OCI-LY1 (cell line): ENCODE measurements around the gene CPSF4L.

ENCODE experiments used
- H2AFZ ChIP-seq: fragments of 200-600 bp; sonication (generic), shearing (Covaris generic); 2 replicates; pipeline ENCODE4 v1.6.0; 2014; ENCODE audit warnings: antibody characterized with exemption, mild to moderate bottlenecking, low read length
- H3F3A ChIP-seq: fragments of 200-600 bp; sonication (generic), shearing (Covaris generic); 2 replicates; pipeline ENCODE4 v1.6.0; 2014; ENCODE audit warnings: mild to moderate bottlenecking, antibody characterized with exemption, low read length, moderate library complexity; ENCODE audit not compliant: insufficient read depth
- H3K27ac ChIP-seq: fragments of 200-600 bp; sonication (generic); 2 replicates; pipeline ENCODE4 v1.5.1; 2014; ENCODE audit warnings: low read length, mixed run types, mild to moderate bottlenecking, low read depth; ENCODE audit not compliant: poor library complexity, severe bottlenecking
- H3K27me3 ChIP-seq: fragments of 200-600 bp; sonication (generic); 2 replicates; pipeline ENCODE4 v1.6.0; 2014; ENCODE audit warnings: antibody characterized with exemption, mild to moderate bottlenecking, low read length, moderate library complexity; ENCODE audit not compliant: insufficient read depth
- H3K36me3 ChIP-seq: fragments of 200-600 bp; sonication (generic); 2 replicates; pipeline ENCODE4 v1.6.1; 2014; ENCODE audit warnings: mild to moderate bottlenecking, antibody characterized with exemption, low read length, moderate library complexity, mixed read lengths; ENCODE audit not compliant: insufficient read depth
- H3K4me1 ChIP-seq: fragments of 200-600 bp; sonication (generic); 2 replicates; pipeline ENCODE4 v1.5.1; 2014; ENCODE audit warnings: mild to moderate bottlenecking, low read length, moderate library complexity; ENCODE audit not compliant: insufficient read depth, severe bottlenecking
- H3K4me2 ChIP-seq: fragments of 200-600 bp; sonication (generic), shearing (Covaris generic); 2 replicates; pipeline ENCODE4 v1.6.1; 2014; ENCODE audit warnings: low read length
- H3K4me3 ChIP-seq: fragments of 200-600 bp; sonication (generic); 2 replicates; pipeline ENCODE4 v1.5.1; 2014; ENCODE audit warnings: low read length, low read depth, mild to moderate bottlenecking, mixed read lengths; ENCODE audit not compliant: poor library complexity, severe bottlenecking
- H3K79me2 ChIP-seq: fragments of 200-600 bp; shearing (Covaris generic); 2 replicates; pipeline ENCODE4 v1.6.1; 2016; ENCODE audit warnings: mixed run types, low read length, mixed read lengths; ENCODE audit not compliant: insufficient read depth
- H3K9ac ChIP-seq: fragments of 200-600 bp; sonication (generic), shearing (Covaris generic); 2 replicates; pipeline ENCODE4 v1.6.1; 2014; ENCODE audit warnings: mild to moderate bottlenecking, low read length, mixed read lengths
- H3K9me2 ChIP-seq: fragments of 200-600 bp; sonication (generic), shearing (Covaris generic); 2 replicates; pipeline ENCODE4 v1.6.1; 2014; ENCODE audit warnings: low read depth, mild to moderate bottlenecking, low read length, mixed read lengths
- H3K9me3 ChIP-seq: fragments of 200-600 bp; shearing (Covaris generic); 2 replicates; pipeline ENCODE4 v1.6.1; 2014; ENCODE audit warnings: low read length, mixed read lengths
- H4K20me1 ChIP-seq: fragments of 200-600 bp; sonication (generic), shearing (Covaris generic); 2 replicates; pipeline ENCODE4 v1.6.0; 2016; ENCODE audit warnings: mild to moderate bottlenecking, low read length; ENCODE audit not compliant: insufficient read depth
- EZH2 ChIP-seq: fragments of 200-600 bp; sonication (generic), shearing (Covaris generic); IDR thresholded peaks from 2 replicates; pipeline ENCODE4 v1.8.0; 2017; ENCODE audit warnings: borderline replicate concordance, mixed run types, mild to moderate bottlenecking, antibody characterized with exemption, low read length, moderate library complexity, mixed read lengths
- TF ChIP-seq, protein P1 (sequence below): fragments of 200-600 bp; sonication (generic), shearing (Covaris generic); IDR thresholded peaks from 2 replicates; pipeline ENCODE4 v1.5.1; 2017; ENCODE audit warnings: mild to moderate bottlenecking, antibody characterized with exemption, low read length, moderate library complexity, mixed read lengths

CPSF4L gene

DNA sequence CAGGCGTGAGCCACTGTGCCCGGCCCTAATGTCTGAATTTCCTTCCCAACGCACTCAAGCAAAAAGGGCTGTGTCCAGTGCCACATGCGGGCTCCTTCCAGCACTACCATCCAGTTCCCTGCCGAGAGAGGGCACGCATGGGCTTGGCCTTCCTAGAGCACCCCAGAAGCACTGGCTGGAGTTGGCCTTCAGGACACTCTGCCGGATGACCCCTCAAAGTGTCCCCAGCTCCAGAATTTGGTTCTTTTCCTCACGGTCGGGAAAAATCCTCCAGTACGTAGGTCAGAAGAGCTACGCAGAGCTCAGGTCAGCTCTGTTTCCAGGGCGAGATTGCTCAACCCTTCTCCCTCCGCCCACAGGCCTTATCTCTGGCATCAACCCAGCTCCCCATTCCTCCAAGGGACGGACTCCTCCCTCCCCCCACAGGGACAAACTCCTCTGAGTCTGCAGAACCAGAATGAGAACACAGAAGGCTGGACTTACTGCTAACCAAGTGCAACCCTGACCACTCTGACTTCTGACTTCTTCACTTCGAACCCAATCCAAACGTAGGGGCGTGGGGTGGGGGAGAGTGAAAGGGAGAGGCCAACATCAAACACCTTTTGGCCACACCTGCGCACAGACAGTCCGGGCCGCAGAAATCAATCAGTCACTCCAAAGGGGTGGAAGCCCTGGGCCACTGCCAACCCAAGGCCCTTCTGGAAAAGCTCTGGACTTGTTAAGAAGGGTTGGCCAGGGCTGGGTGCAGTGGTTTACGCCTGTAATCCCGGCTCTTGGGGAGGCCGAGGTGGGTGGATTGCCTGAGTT lies 46.5 kb upstream of the CPSF4L start:
- H2AFZ ChIP-seq = no peak overlapping the region
- H3K4me2 ChIP-seq = no peak overlapping the region
- H3K9me2 ChIP-seq = no peaks in the 10 kb centered on the region
- no peaks in the 10 kb centered on the region for H3K79me2 ChIP-seq
- no peaks in the 10 kb centered on the region for H3K9me3 ChIP-seq
- H3K4me1 ChIP-seq = peaks cover 10% of the 10 kb centered on the region
- no peak for TF ChIP-seq EZH2
- TF ChIP-seq, protein P1, sequence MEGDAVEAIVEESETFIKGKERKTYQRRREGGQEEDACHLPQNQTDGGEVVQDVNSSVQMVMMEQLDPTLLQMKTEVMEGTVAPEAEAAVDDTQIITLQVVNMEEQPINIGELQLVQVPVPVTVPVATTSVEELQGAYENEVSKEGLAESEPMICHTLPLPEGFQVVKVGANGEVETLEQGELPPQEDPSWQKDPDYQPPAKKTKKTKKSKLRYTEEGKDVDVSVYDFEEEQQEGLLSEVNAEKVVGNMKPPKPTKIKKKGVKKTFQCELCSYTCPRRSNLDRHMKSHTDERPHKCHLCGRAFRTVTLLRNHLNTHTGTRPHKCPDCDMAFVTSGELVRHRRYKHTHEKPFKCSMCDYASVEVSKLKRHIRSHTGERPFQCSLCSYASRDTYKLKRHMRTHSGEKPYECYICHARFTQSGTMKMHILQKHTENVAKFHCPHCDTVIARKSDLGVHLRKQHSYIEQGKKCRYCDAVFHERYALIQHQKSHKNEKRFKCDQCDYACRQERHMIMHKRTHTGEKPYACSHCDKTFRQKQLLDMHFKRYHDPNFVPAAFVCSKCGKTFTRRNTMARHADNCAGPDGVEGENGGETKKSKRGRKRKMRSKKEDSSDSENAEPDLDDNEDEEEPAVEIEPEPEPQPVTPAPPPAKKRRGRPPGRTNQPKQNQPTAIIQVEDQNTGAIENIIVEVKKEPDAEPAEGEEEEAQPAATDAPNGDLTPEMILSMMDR = no peak
- no peaks in the 10 kb centered on the region for H3K27me3 ChIP-seq
- H4K20me1 ChIP-seq = no peaks in the 10 kb centered on the region
- H3K36me3 ChIP-seq = no peaks in the 10 kb centered on the region
- no peak overlapping the region for H3K9ac ChIP-seq
- H3F3A ChIP-seq = no peaks in the 10 kb centered on the region
- no peak overlapping the region for H3K4me3 ChIP-seq
- no peak overlapping the region for H3K27ac ChIP-seq

DNA sequence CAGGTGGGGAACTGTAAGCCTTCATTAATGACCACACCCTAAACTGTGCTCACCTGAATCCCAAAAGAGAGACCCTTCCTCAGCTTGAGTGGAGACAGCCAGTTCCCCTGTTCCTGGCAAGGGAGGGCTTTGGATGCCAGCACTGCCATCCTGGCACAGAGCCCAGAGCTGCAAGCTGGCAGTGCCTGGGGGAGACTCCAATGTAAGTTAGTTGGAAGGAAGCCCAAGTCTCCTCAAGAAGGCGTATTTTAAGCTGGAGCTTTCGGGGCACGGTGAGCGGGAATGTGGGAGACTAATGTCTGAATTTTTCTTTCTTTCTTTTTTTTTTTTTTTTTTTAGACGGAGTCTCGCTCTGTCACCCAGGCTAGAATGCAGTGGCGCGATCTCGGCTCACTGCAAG lies 45.5 kb upstream of the CPSF4L start:
- Histone ChIP-seq H2AFZ (no peak overlapping the region), H3K4me3 (no peak overlapping the region), H3K36me3 (no peaks in the 10 kb centered on the region), H3K9me3 (no peaks in the 10 kb centered on the region), H3K4me1 (peaks cover 10% of the 10 kb centered on the region), H3K27me3 (no peaks in the 10 kb centered on the region), H3K9me2 (no peaks in the 10 kb centered on the region), H3K27ac (no peak overlapping the region), H3K4me2 (no peak overlapping the region), H3K9ac (no peak overlapping the region), H4K20me1 (no peaks in the 10 kb centered on the region), H3K79me2 (no peaks in the 10 kb centered on the region), H3F3A (no peaks in the 10 kb centered on the region)
- no peak for TF ChIP-seq EZH2
- TF ChIP-seq, protein P1 = no peak

- no peak overlapping the region for H3K4me2 ChIP-seq
- H3K4me3 ChIP-seq = no peak overlapping the region
- H3K9ac ChIP-seq = no peak overlapping the region
- H4K20me1 ChIP-seq = no peaks in the 10 kb centered on the region
- TF ChIP-seq, protein P1 = no peak
- TF ChIP-seq EZH2 = no peak
- no peak overlapping the region for H2AFZ ChIP-seq
- H3K4me1 ChIP-seq = peaks cover 4% of the 10 kb centered on the region
- no peaks in the 10 kb centered on the region for H3K9me3 ChIP-seq
- H3K79me2 ChIP-seq = no peaks in the 10 kb centered on the region
- H3K9me2 ChIP-seq = no peaks in the 10 kb centered on the region
- H3K27me3 ChIP-seq = no peaks in the 10 kb centered on the region
- no peaks in the 10 kb centered on the region for H3K36me3 ChIP-seq
- no peak overlapping the region for H3K27ac ChIP-seq
- H3F3A ChIP-seq = no peaks in the 10 kb centered on the region
Observed at GRCh38 chr17:73305845-73306836, 44.5 kb upstream of the CPSF4L start.
